Common myeloid progenitor, CD34-positive (primary cell): ENCODE data around the gene CLMP.
A peak's percentile ranks its signal among the peaks of the same experiment; 100 is the strongest.

Experiments
- CTCF ChIA-PET: fragments of 350-600 bp; sonication (Branson Sonifier 250); formaldehyde crosslinking; loops from one replicate; lab custom pipeline; 2021; ENCODE audit warnings: antibody characterized with exemption; lab: Charles Lee
- POLR2A ChIA-PET: fragments of 350-600 bp; sonication (Branson Sonifier 250); formaldehyde crosslinking; loops from one replicate; lab custom pipeline; 2021; ENCODE audit warnings: antibody characterized with exemption; lab: Charles Lee
- DNase-seq, 3 donors: peaks; one replicate each; pipeline versions ENCODE4 v3.0.0 to v3.0.0-alpha.2; 2013
- H3K27ac ChIP-seq, 2 experiments: 1 replicate in 1 of 2; 2 replicates in 1 of 2; pipeline ENCODE4 v1.7.0; 2013; ENCODE audit warnings: inconsistent platforms in 2 of 2, low read length in 2 of 2, mild to moderate bottlenecking in 2 of 2, low read depth in 1 of 2, moderate library complexity in 1 of 2; ENCODE audit not compliant: severe bottlenecking in 2 of 2, insufficient read depth in 1 of 2, poor library complexity in 1 of 2
- H3K27me3 ChIP-seq, 5 experiments: replicated peaks in 2 of 5; 1 replicate in 3 of 5; 2 replicates in 2 of 5; pipeline versions ENCODE4 v1.6.1 to v1.7.0; 2013; ENCODE audit warnings: low read length in 4 of 5, mild to moderate bottlenecking in 2 of 5, moderate library complexity in 2 of 5, inconsistent platforms in 1 of 5; ENCODE audit not compliant: insufficient read depth in 5 of 5, control insufficient read depth in 4 of 5
- H3K36me3 ChIP-seq, 4 experiments: 1 replicate in 2 of 4; 2 replicates in 2 of 4; pipeline versions ENCODE4 v1.6.1 to v1.7.0; 2013; ENCODE audit warnings: low read length in 3 of 4, control low read depth in 1 of 4, mild to moderate bottlenecking in 1 of 4; ENCODE audit not compliant: control insufficient read depth in 4 of 4, insufficient read depth in 4 of 4
- H3K4me1 ChIP-seq, 4 experiments: 1 replicate in 3 of 4; 2 replicates in 1 of 4; pipeline versions ENCODE4 v1.6.1 to v1.7.1; 2013; ENCODE audit warnings: low read length in 3 of 4, mild to moderate bottlenecking in 3 of 4, control low read depth in 1 of 4, inconsistent platforms in 1 of 4, moderate library complexity in 1 of 4; ENCODE audit not compliant: control insufficient read depth in 4 of 4, insufficient read depth in 4 of 4; ENCODE audit errors: control extremely low read depth in 1 of 4
- H3K4me3 ChIP-seq, 7 experiments: 1 replicate in 4 of 7; 2 replicates in 3 of 7; pipeline versions ENCODE4 v1.5.1 to v1.7.0; 2013; ENCODE audit warnings: mild to moderate bottlenecking in 7 of 7, low read length in 6 of 7, moderate library complexity in 6 of 7, inconsistent platforms in 2 of 7, low read depth in 2 of 7, control low read depth in 1 of 7; ENCODE audit not compliant: insufficient read depth in 4 of 7, control insufficient read depth in 1 of 7; ENCODE audit errors: extremely low read depth in 1 of 7
- H3K9me3 ChIP-seq, 5 experiments: 1 replicate in 4 of 5; 2 replicates in 1 of 5; pipeline versions ENCODE4 v1.6.1 to v1.7.1; 2013; ENCODE audit warnings: low read length in 4 of 5, mild to moderate bottlenecking in 2 of 5, inconsistent platforms in 1 of 5, low read depth in 1 of 5, moderate library complexity in 1 of 5; ENCODE audit not compliant: control insufficient read depth in 4 of 5, insufficient read depth in 2 of 5; ENCODE audit errors: control extremely low read depth in 1 of 5
- WGBS: methylation state at CpG from one replicate; pipeline ENCODE4 v1.1.5; 2013; ENCODE audit not compliant: insufficient coverage; 5-methylcytosine and 5-hydroxymethylcytosine counted together

CLMP gene

GRCh38 chr11:123202155-123203151 is 7.4 kb upstream of the CLMP start:
- CTCF ChIA-PET: interaction anchor here (0.7 kb wide), 1 partner anchor 17 kb away, joined by 3 read pairs; no protein-coding TSS in a partner anchor
- DNase-seq: no peak
- H3K4me1 ChIP-seq: peaks cover 0 to 4% (median 0%) of the 10 kb centered on the region in 4 experiments
- peaks cover 0 to 31% (median 19%) of the 10 kb centered on the region in 5 experiments for H3K27me3 ChIP-seq
- POLR2A ChIA-PET: no interaction called here
- no peak overlapping the region for H3K4me3 ChIP-seq
- H3K9me3 ChIP-seq: no peaks in the 10 kb centered on the region
- no peak overlapping the region for H3K27ac ChIP-seq
- 75% methylated on average over 9 of the region's 10 CpGs for WGBS
- no peaks in the 10 kb centered on the region for H3K36me3 ChIP-seq

DNA sequence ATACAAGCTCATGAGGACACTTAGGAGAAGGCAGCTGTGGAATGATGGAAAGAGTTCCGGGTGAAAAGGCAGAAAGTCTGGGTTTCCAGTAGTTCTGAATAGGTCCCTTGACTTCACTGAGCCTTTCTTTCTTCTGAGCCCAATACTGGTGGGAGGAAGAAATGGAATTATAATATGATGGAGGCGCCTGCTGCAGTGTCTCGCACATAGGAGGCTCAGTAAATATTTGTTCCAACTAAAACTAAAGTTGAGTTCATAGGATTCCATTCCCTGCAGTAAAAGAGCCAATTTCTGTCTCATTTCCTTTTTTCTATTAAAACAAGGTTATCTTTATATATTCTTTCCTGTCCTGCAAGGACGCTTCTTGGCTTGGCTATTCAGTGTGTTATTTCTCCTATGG is 5.2 kb upstream of the CLMP start:
- CTCF ChIA-PET: interaction anchor here (1.4 kb wide), 1 partner anchor 36 kb away, joined by 4 read pairs; no protein-coding TSS in a partner anchor

DNA sequence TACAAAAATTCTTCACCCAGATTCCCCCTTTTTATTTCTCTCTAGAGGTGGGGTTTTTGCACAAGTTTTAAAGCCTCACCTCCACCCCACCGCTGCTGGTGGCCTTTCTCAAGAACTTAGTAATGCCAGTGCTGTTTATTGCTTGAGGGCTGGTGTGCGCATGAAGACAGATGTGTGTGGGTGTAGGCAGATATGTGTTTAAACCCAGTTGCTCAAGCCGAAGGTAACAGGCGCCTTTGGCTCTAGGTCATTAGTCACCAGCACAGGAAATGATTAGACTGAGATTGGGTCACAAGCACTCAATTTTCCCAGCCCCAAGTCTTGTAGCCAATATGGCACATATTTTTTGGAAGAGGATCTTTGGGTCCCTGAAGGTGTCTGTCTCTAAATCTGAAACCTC is 2.7 kb upstream of the CLMP start:
- no peaks in the 10 kb centered on the region for H3K9me3 ChIP-seq
- ChIA-PET CTCF (interaction anchor here (0.8 kb wide), 1 partner anchor 30 kb away, joined by 3 read pairs; no protein-coding TSS in a partner anchor), POLR2A (no interaction called here)
- DNase-seq: no peak
- 86% methylated on average over 4 of the region's 4 CpGs for WGBS
- H3K27ac ChIP-seq: no peak overlapping the region
- H3K4me3 ChIP-seq: no peak overlapping the region
- peaks cover 0 to 25% (median 21%) of the 10 kb centered on the region in 4 experiments for H3K4me1 ChIP-seq
- H3K36me3 ChIP-seq: no peaks in the 10 kb centered on the region
- H3K27me3 ChIP-seq: peaks cover 15 to 71% (median 47%) of the 10 kb centered on the region in 5 experiments

More for the DNA sequence above, 5.2 kb upstream of the CLMP start:
- H3K36me3 ChIP-seq: no peaks in the 10 kb centered on the region
- H3K27ac ChIP-seq: no peak overlapping the region
- WGBS: 100% methylated on average over 3 of the region's 4 CpGs
- peaks cover 12 to 45% (median 36%) of the 10 kb centered on the region in 5 experiments for H3K27me3 ChIP-seq
- POLR2A ChIA-PET: no interaction called here
- DNase-seq: no peak
- no peaks in the 10 kb centered on the region for H3K9me3 ChIP-seq
- H3K4me3 ChIP-seq: no peak overlapping the region
- H3K4me1 ChIP-seq: peaks cover 0 to 16% (median 12%) of the 10 kb centered on the region in 4 experiments

DNA sequence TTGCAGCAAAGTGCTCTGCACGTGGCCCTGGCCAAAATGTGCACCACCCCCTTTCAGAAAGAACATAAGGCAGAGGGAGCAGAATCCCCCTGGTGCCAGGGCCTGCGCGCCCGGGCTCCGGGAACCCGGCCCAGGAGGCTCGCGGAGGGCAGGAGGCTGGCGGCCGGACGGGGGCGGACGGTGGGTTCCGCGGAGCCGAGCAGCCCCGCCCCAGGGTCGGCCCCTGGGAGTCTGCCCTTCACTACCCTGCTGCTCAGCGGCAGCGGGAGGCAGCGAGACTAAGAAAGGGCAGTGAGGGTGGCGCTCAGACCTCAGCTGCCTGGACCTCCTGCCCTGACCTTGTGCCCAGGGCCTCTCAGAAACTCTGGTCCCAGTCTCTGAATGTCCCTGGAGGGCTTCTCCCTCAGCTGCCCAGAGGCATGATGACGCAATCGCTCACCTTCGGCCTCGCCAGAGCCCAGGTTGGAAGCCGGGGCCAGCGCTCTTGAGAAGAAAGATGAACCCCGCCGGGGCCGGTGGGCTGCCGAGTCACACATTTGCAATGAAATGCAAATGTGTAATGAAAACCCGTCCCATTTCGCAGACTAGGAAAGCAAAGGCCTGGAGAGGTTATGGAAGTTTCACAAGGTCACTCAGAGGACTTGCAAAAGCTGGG is 1.1 kb upstream of the CLMP start:
- Histone ChIP-seq H3K27ac (no peak overlapping the region), H3K36me3 (no peaks in the 10 kb centered on the region), H3K4me1 (peaks cover 0 to 23% (median 19%) of the 10 kb centered on the region in 4 experiments), H3K4me3 (peak overlapping the region in 4 of 7 experiments; percentile 35 to 69 (median 56)), H3K27me3 (peaks cover 15 to 86% (median 42%) of the 10 kb centered on the region in 5 experiments), H3K9me3 (peaks cover 0 to 2% (median 0%) of the 10 kb centered on the region in 5 experiments)
- 7% methylated on average over 33 of the region's 34 CpGs for WGBS
- ChIA-PET POLR2A (no interaction called here), CTCF (interaction anchor here (1.1 kb wide), 1 partner anchor 89 kb away, joined by 4 read pairs; no protein-coding TSS in a partner anchor)
- no peak for DNase-seq

DNA sequence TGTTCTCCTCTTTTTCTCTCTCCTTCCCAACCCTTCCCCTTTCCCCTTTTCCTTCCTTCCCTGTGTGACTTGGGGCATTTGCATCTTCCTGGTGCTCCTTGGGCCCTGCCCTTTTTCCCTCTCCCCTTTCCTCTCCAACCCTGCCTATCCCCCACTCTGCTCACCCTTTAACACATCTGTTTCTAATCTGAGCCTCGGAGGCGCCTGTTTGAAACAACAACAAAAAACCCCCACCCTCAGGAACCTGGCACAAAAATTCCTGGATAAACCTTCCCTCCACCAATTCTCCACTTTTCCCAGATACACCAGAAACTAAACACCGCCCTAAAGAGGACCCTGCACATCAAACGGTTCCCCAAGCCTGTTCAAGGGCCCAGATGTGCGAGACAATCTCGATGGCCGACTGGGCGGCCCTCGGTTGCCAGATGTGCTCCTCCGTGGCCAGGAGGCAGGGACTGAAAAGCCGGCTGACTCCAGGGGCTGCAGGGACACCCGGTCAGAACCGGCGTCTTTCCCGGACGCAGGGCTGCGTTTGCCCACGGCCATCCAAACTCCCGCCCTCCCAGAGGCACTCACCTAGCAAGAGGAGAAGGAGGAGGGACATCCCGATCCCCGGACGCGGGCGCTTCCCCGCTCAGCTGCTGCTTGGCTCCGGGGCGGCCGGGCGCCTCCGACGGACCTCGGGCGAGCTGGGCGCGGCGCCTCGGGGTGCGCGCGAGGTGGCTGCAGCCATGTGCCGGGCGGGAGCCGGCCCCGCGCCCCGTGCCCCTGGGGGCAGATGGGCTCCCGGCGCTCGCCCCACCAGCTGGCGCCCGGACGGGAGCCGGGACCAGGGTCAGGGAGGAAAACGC is 486 bp downstream of the CLMP start:
- Histone ChIP-seq H3K36me3 (no peaks in the 10 kb centered on the region), H3K4me1 (peaks cover 0 to 23% (median 19%) of the 10 kb centered on the region in 4 experiments), H3K9me3 (peaks cover 0 to 2% (median 0%) of the 10 kb centered on the region in 5 experiments), H3K27ac (no peak overlapping the region), H3K27me3 (peaks cover 15 to 90% (median 45%) of the 10 kb centered on the region in 5 experiments), H3K4me3 (peak overlapping the region in 4 of 7 experiments; percentile 35 to 69 (median 56))
- 7% methylated on average over 54 of the region's 54 CpGs for WGBS
- POLR2A ChIA-PET: no interaction called here
- CTCF ChIA-PET: interaction anchor here (1.1 kb wide), 1 partner anchor 87 kb away, joined by 4 read pairs; no protein-coding TSS in a partner anchor
- DNase-seq: peak in 1 of 3 donors; percentile 10

DNA sequence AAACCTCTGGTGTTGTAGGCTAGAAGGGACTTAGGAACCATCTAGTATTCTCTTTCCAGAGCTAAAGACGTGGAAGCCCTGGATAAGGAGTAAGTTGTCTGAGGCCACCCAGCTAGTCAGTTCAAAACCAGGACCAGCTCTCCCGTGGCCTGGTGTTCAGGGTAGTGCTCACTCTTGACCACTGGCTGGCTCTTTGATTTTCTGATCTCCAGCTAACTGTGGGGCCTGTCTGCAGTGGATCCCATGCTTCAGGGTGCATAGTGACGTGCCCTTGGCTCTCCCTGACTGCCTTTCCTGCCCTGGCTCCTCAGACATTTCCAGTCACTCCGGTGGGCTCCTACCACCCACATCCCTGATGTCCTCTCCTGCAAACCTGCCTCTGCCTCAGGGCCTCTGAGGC is 1.3 kb downstream of the CLMP start:
- peaks cover 15 to 93% (median 49%) of the 10 kb centered on the region in 5 experiments for H3K27me3 ChIP-seq
- peaks cover 0 to 23% (median 19%) of the 10 kb centered on the region in 4 experiments for H3K4me1 ChIP-seq
- 83% methylated on average over 4 of the region's 4 CpGs for WGBS
- no peak overlapping the region for H3K27ac ChIP-seq
- no peak for DNase-seq
- POLR2A ChIA-PET: no interaction called here
- H3K4me3 ChIP-seq: no peak overlapping the region
- H3K9me3 ChIP-seq: peaks cover 0 to 2% (median 0%) of the 10 kb centered on the region in 5 experiments
- CTCF ChIA-PET: no interaction called here
- no peaks in the 10 kb centered on the region for H3K36me3 ChIP-seq
